H1 (cell line): Measurements from ENCODE around the gene MACROD2.

Experiments used
- EZH2 ChIP-seq: fragments of 200-600 bp; sonication (generic); IDR thresholded peaks from 2 replicates; pipeline ENCODE4 v1.7.1; 2012; ENCODE audit warnings: low read depth, mild to moderate bottlenecking, moderate library complexity, low read length, inconsistent platforms; ENCODE audit not compliant: severe bottlenecking
- FOSL1 ChIP-seq: IDR thresholded peaks from 2 replicates; pipeline ENCODE4 v1.6.1; 2011; ENCODE audit warnings: mild to moderate bottlenecking, low read depth, low read length, moderate library complexity; ENCODE audit not compliant: insufficient read depth
- GTF2F1 ChIP-seq: IDR thresholded peaks from 2 replicates; pipeline ENCODE4 v1.6.1; 2012; ENCODE audit warnings: low read depth, low read length, improper control_type of control experiment, borderline replicate concordance
- JUND ChIP-seq: IDR thresholded peaks from 2 replicates; pipeline ENCODE4 v1.6.1; 2011; ENCODE audit warnings: mild to moderate bottlenecking, improper control_type of control experiment, low read length
- MAFK ChIP-seq: IDR thresholded peaks from 2 replicates; pipeline ENCODE4 v1.6.1; 2012; ENCODE audit warnings: low read depth, mild to moderate bottlenecking, improper control_type of control experiment, low read length
- POLR2A ChIP-seq, 2 experiments: IDR thresholded peaks; 1 replicate in 1 of 2; 2 replicates in 1 of 2; pipeline ENCODE4 v1.6.1; 2011; ENCODE audit warnings: low read depth in 2 of 2, low read length in 2 of 2, mild to moderate bottlenecking in 2 of 2; ENCODE audit errors: control extremely low read depth in 1 of 2
- POLR2AphosphoS5 ChIP-seq: IDR thresholded peaks from 2 replicates; pipeline ENCODE4 v1.6.1; 2011; ENCODE audit warnings: low read depth, low read length
- TF ChIP-seq, protein P1 (sequence below), 3 experiments: IDR thresholded peaks; 1 replicate in 2 of 3; 2 replicates in 1 of 3; pipeline versions ENCODE4 v1.5.1 to v1.6.1; 2011; ENCODE audit warnings: low read length in 3 of 3, mild to moderate bottlenecking in 3 of 3, inconsistent platforms in 2 of 3, low read depth in 1 of 3, moderate library complexity in 1 of 3; ENCODE audit not compliant: insufficient read depth in 1 of 3; ENCODE audit errors: control extremely low read depth in 1 of 3
- TF ChIP-seq, protein P2 (sequence below): fragments of 300-600 bp; sonication (generic); IDR thresholded peaks from 2 replicates; pipeline ENCODE4 v1.7.1; 2012; ENCODE audit warnings: low read length, moderate library complexity, mild to moderate bottlenecking, inconsistent platforms; ENCODE audit not compliant: insufficient replicate concordance
- TF ChIP-seq, protein P3 (sequence below): IDR thresholded peaks from 2 replicates; pipeline ENCODE4 v1.6.1; 2012; ENCODE audit warnings: inconsistent platforms

DNA sequence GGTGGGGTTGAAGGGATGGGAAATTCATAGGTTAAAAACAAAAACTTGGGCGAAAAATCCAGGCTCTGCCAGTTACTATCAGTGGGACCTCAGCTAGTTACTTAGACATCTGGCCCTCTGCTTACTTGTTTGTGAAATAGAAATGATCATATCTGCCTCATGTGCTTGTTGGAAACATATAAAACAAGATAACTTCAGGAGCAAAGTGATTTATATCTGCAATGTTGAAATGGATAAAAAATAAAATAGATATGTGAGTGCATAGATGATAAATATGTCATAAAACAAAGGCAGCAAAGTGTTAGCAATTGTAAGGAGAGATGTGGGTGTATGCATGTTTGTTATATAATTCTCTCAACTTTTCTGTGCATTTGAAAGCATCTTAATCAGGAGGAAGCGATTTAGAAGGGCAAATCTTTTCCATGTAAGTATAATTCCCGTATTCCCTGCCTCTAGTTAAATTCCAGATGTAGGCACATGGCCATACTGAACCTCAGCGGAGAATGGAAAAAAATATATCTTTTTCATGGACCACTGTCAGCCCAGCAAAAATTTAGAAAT lies 921.1 kb downstream of the MACROD2 start:
- TF ChIP-seq, protein P1, sequence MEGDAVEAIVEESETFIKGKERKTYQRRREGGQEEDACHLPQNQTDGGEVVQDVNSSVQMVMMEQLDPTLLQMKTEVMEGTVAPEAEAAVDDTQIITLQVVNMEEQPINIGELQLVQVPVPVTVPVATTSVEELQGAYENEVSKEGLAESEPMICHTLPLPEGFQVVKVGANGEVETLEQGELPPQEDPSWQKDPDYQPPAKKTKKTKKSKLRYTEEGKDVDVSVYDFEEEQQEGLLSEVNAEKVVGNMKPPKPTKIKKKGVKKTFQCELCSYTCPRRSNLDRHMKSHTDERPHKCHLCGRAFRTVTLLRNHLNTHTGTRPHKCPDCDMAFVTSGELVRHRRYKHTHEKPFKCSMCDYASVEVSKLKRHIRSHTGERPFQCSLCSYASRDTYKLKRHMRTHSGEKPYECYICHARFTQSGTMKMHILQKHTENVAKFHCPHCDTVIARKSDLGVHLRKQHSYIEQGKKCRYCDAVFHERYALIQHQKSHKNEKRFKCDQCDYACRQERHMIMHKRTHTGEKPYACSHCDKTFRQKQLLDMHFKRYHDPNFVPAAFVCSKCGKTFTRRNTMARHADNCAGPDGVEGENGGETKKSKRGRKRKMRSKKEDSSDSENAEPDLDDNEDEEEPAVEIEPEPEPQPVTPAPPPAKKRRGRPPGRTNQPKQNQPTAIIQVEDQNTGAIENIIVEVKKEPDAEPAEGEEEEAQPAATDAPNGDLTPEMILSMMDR (IDR thresholded peaks at IDR 0.05; ENCODE audit: control extremely low read depth in 1 of 3, insufficient read depth in 1 of 3, low read depth in 1 of 3, low read length in 3 of 3), result no peak
- no peak for TF ChIP-seq FOSL1
- TF ChIP-seq POLR2AphosphoS5, result no peak
- TF ChIP-seq POLR2A (IDR thresholded peaks at IDR 0.05; ENCODE audit: control extremely low read depth in 1 of 2, low read depth in 2 of 2, low read length in 2 of 2), result no peak
- TF ChIP-seq MAFK, result no peak
- no peak for TF ChIP-seq EZH2
- TF ChIP-seq, protein P2, sequence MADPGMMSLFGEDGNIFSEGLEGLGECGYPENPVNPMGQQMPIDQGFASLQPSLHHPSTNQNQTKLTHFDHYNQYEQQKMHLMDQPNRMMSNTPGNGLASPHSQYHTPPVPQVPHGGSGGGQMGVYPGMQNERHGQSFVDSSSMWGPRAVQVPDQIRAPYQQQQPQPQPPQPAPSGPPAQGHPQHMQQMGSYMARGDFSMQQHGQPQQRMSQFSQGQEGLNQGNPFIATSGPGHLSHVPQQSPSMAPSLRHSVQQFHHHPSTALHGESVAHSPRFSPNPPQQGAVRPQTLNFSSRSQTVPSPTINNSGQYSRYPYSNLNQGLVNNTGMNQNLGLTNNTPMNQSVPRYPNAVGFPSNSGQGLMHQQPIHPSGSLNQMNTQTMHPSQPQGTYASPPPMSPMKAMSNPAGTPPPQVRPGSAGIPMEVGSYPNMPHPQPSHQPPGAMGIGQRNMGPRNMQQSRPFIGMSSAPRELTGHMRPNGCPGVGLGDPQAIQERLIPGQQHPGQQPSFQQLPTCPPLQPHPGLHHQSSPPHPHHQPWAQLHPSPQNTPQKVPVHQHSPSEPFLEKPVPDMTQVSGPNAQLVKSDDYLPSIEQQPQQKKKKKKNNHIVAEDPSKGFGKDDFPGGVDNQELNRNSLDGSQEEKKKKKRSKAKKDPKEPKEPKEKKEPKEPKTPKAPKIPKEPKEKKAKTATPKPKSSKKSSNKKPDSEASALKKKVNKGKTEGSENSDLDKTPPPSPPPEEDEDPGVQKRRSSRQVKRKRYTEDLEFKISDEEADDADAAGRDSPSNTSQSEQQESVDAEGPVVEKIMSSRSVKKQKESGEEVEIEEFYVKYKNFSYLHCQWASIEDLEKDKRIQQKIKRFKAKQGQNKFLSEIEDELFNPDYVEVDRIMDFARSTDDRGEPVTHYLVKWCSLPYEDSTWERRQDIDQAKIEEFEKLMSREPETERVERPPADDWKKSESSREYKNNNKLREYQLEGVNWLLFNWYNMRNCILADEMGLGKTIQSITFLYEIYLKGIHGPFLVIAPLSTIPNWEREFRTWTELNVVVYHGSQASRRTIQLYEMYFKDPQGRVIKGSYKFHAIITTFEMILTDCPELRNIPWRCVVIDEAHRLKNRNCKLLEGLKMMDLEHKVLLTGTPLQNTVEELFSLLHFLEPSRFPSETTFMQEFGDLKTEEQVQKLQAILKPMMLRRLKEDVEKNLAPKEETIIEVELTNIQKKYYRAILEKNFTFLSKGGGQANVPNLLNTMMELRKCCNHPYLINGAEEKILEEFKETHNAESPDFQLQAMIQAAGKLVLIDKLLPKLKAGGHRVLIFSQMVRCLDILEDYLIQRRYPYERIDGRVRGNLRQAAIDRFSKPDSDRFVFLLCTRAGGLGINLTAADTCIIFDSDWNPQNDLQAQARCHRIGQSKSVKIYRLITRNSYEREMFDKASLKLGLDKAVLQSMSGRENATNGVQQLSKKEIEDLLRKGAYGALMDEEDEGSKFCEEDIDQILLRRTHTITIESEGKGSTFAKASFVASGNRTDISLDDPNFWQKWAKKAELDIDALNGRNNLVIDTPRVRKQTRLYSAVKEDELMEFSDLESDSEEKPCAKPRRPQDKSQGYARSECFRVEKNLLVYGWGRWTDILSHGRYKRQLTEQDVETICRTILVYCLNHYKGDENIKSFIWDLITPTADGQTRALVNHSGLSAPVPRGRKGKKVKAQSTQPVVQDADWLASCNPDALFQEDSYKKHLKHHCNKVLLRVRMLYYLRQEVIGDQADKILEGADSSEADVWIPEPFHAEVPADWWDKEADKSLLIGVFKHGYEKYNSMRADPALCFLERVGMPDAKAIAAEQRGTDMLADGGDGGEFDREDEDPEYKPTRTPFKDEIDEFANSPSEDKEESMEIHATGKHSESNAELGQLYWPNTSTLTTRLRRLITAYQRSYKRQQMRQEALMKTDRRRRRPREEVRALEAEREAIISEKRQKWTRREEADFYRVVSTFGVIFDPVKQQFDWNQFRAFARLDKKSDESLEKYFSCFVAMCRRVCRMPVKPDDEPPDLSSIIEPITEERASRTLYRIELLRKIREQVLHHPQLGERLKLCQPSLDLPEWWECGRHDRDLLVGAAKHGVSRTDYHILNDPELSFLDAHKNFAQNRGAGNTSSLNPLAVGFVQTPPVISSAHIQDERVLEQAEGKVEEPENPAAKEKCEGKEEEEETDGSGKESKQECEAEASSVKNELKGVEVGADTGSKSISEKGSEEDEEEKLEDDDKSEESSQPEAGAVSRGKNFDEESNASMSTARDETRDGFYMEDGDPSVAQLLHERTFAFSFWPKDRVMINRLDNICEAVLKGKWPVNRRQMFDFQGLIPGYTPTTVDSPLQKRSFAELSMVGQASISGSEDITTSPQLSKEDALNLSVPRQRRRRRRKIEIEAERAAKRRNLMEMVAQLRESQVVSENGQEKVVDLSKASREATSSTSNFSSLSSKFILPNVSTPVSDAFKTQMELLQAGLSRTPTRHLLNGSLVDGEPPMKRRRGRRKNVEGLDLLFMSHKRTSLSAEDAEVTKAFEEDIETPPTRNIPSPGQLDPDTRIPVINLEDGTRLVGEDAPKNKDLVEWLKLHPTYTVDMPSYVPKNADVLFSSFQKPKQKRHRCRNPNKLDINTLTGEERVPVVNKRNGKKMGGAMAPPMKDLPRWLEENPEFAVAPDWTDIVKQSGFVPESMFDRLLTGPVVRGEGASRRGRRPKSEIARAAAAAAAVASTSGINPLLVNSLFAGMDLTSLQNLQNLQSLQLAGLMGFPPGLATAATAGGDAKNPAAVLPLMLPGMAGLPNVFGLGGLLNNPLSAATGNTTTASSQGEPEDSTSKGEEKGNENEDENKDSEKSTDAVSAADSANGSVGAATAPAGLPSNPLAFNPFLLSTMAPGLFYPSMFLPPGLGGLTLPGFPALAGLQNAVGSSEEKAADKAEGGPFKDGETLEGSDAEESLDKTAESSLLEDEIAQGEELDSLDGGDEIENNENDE, result no peak
- TF ChIP-seq JUND, result no peak
- no peak for TF ChIP-seq GTF2F1
- TF ChIP-seq, protein P3, sequence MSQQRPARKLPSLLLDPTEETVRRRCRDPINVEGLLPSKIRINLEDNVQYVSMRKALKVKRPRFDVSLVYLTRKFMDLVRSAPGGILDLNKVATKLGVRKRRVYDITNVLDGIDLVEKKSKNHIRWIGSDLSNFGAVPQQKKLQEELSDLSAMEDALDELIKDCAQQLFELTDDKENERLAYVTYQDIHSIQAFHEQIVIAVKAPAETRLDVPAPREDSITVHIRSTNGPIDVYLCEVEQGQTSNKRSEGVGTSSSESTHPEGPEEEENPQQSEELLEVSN, result no peak
